Heart left ventricle (tissue), 16 donors: Measurements from ENCODE around the gene RLN3. TPM values are rescaled to one million over a fixed set of nuclear protein-coding genes. Genes with fewer than 3 reads are reported as not detected.

Experiments used
- ATAC-seq, 4 donors: fragments of 200-7000 bp; cut with Tn5 transposase; one replicate each; pipeline ENCODE4 v1.9.1; 2020 to 2022; ENCODE audit warnings: moderate library complexity in 4 of 4, mild to moderate bottlenecking in 3 of 4, moderate number of reproducible peaks in 1 of 4
- DNase-seq, 5 donors: peaks; one replicate each; pipeline ENCODE4 v3.0.0-alpha.2; 2020
- H3K27ac ChIP-seq, 12 donors: fragments of 200-600 bp; sonication (generic) in 4 of 12; one replicate each; pipeline versions ENCODE4 v1.5.0 to v1.8.0; 2016 to 2022; ENCODE audit warnings: mild to moderate bottlenecking in 2 of 12
- H3K27me3 ChIP-seq, 9 donors: fragments of 200-600 bp; sonication (generic) in 2 of 9; one replicate each; pipeline versions ENCODE4 v1.5.1 to v1.8.0; 2016 to 2022; ENCODE audit warnings: mild to moderate bottlenecking in 3 of 9
- H3K36me3 ChIP-seq, 9 donors: fragments of 200-600 bp; sonication (generic) in 2 of 9; one replicate each; pipeline versions ENCODE4 v1.5.0 to v1.8.0; 2018 to 2022; ENCODE audit warnings: mild to moderate bottlenecking in 2 of 9
- H3K4me1 ChIP-seq, 12 donors: fragments of 200-600 bp; sonication (generic) in 4 of 12; one replicate each; pipeline versions ENCODE4 v1.5.0 to v1.8.0; 2016 to 2022; ENCODE audit warnings: mild to moderate bottlenecking in 3 of 12
- H3K4me3 ChIP-seq, 12 donors: fragments of 200-600 bp; sonication (generic) in 4 of 12; one replicate each; pipeline versions ENCODE4 v1.5.0 to v1.8.0; 2017 to 2022; ENCODE audit warnings: mild to moderate bottlenecking in 9 of 12, moderate library complexity in 4 of 12
- H3K9me3 ChIP-seq, 12 donors: fragments of 200-600 bp; sonication (generic) in 4 of 12; one replicate each; pipeline versions ENCODE4 v1.5.0 to v1.8.0; 2016 to 2022; ENCODE audit warnings: mild to moderate bottlenecking in 1 of 12
- CTCF ChIP-seq, 12 donors: fragments of 200-600 bp; sonication (generic) in 4 of 12; IDR thresholded peaks; one replicate each; pipeline versions ENCODE4 v1.5.0 to v1.8.0; 2018 to 2022; ENCODE audit warnings: antibody characterized with exemption in 12 of 12, mild to moderate bottlenecking in 5 of 12
- POLR2A ChIP-seq, 2 donors: fragments of 450-650 bp; IDR thresholded peaks; one replicate each; pipeline ENCODE4 v1.6.1; 2017; ENCODE audit warnings: antibody characterized with exemption in 2 of 2, mild to moderate bottlenecking in 2 of 2, moderate library complexity in 2 of 2
- WGBS, 4 donors: extraction: QIAGEN DNeasy Blood & Tissue Kit in 2 of 4; methylation state at CpG; one replicate each; pipeline versions ENCODE4 v1.1.5 to v1.1.7; 2013 to 2018; 5-methylcytosine and 5-hydroxymethylcytosine counted together
- intact Hi-C, 10 donors: fragments of 100-400 bp; cut with DNase I; formaldehyde crosslinking; loops; one replicate each; pipeline versions ENCODE4 v1.11.1 to v1.14.2; 2022
- polyA plus RNA-seq, 2 donors: library from polyadenylated mRNA; stranded (reverse); fragments of 200-250 nt; gene quantifications; one replicate each; pipeline ENCODE4 v1.2.3, GENCODE V29; 2013
- total RNA-seq, 9 donors: library from RNA; depleted of rRNA in 2 of 9; stranded (reverse); fragments of >200 nt in 2 of 9; fragmentation: NEBNext Ultra II Directional in 3 of 9; extraction: Animal tissue kit (Norgen Biotek cat#: 25700) in 3 of 9; gene quantifications; one replicate each; pipeline versions ENCODE4 v1.1.0 to v1.2.4, GENCODE V29; 2016 to 2023
- donor health status: ischemic (EF 13 %, LVEDD 7.1; RV severe dilation, severe dysfunction).
- donor health status: healthy with polysubstance abuse.
- donor health status: DM: no; HTN: yes; CAD: no.
- donor health status: DM: no; HTN: no; CAD: no.
- donor health status: ischemic (EF 25% LVEDD 6.9; RV normal size, moderate dysfunction).
- donor health status: ischemic (EF 25% LVEDD 5.7; RV mildly dilated, moderate dysfunction).
- donor health status: healthy.
- donor health status: DM: yes; HTN: yes; CAD: no.
- donor health status: ischemic (EF 35%, LVEDD 5.7; RV mildly dilated, moderate dysfunction).
- donor health status: nonischemic (EF 11% LVEDD 7.7; RV severe dilation, severe dysfunction).
- donor health status: DM: yes; HTN: yes; CAD: no.
- donor health status: PGD.
- donor health status: ischemic (EF 29% LVEDD 5.4; RV normal size, mild dysfunction).
- donor health status: nonischemic (EF 23%, LVEDD 6.1; RV moderate dilation, normal function).

Gene RLN3
- total and polyA plus RNA-seq, 11 donors = not detected

- Histone ChIP-seq H3K4me1 (peaks cover 0 to 47% (median 32%) of the 10 kb centered on the region in 12 donors), H3K9me3 (peaks cover 0 to 10% (median 0%) of the 10 kb centered on the region in 12 donors), H3K4me3 (no peak overlapping the region), H3K27ac (peak overlapping the region in 1 of 12 donors; percentile 32), H3K27me3 (no peaks in the 10 kb centered on the region), H3K36me3 (peaks cover 0 to 16% (median 0%) of the 10 kb centered on the region in 9 donors)
- TF ChIP-seq POLR2A (IDR thresholded peaks at IDR 0.05) (no peak), CTCF (IDR thresholded peaks at IDR 0.05) (no peak)
- ATAC-seq = no peak
- intact Hi-C loops = loop anchor here in 4 of 10 donors (10.0 kb wide), 1 partner anchor 46 kb away; the partner anchor contains the start of gene DCAF15 (in 4 of the 4)
- peak in 1 of 5 donors; percentile 3 for DNase-seq
- WGBS, 4 donors = 82 to 86% (median 85%) methylated on average over 13 of the region's 13 CpGs
Measured at GRCh38 chr19:14000691-14001375, 27.1 kb upstream of the RLN3 start.

- intact Hi-C loops = loop anchor here in 4 of 10 donors (10.0 kb wide), 1 partner anchor 48 kb away; the partner anchor contains the start of gene DCAF15 (in 4 of the 4)
- Histone ChIP-seq H3K4me1 (peaks cover 0 to 52% (median 32%) of the 10 kb centered on the region in 12 donors), H3K36me3 (peaks cover 0 to 9% (median 0%) of the 10 kb centered on the region in 9 donors), H3K27ac (peak overlapping the region; percentile 22 to 100 (median 98)), H3K9me3 (peaks cover 0 to 10% (median 0%) of the 10 kb centered on the region in 12 donors), H3K27me3 (no peaks in the 10 kb centered on the region), H3K4me3 (no peak overlapping the region)
- 56 to 60% (median 57%) methylated on average over 10 to 13 of the region's 13 CpGs for WGBS, 4 donors
- DNase-seq (peak in 3 of 5 donors; percentile 20 to 40 (median 28)), ATAC-seq (no peak)
- TF ChIP-seq CTCF (IDR thresholded peaks at IDR 0.05) = no peak
- TF ChIP-seq POLR2A (IDR thresholded peaks at IDR 0.05) = no peak
Measured at GRCh38 chr19:14002571-14003250, 25.2 kb upstream of the RLN3 start.

GRCh38 chr19:14003251-14004055 lies 24.5 kb upstream of the RLN3 start:
- Histone ChIP-seq H3K4me3 (no peak overlapping the region), H3K27me3 (no peaks in the 10 kb centered on the region), H3K4me1 (peaks cover 0 to 52% (median 32%) of the 10 kb centered on the region in 12 donors), H3K27ac (peak overlapping the region; percentile 22 to 100 (median 98)), H3K9me3 (peaks cover 0 to 9% (median 0%) of the 10 kb centered on the region in 12 donors), H3K36me3 (peaks cover 0 to 7% (median 0%) of the 10 kb centered on the region in 9 donors)
- intact Hi-C loops = loop anchor here in 6 of 10 donors (2.0 to 10.0 kb wide), 2 partner anchors 49 to 51 kb away; partner anchors contain the start of gene DCAF15 (in 6 of the 6)
- DNase-seq = peak in 3 of 5 donors; percentile 28 to 36 (median 29)
- 27 to 35% (median 35%) methylated on average over 10 of the region's 10 CpGs for WGBS, 4 donors
- no peak for ATAC-seq
- no peak for TF ChIP-seq POLR2A (IDR thresholded peaks at IDR 0.05)

- H3K4me3 ChIP-seq = peak overlapping the region in 10 of 12 donors; percentile 63 to 99 (median 86)
- no peaks in the 10 kb centered on the region for H3K27me3 ChIP-seq
- WGBS, 4 donors = 14 to 23% (median 17%) methylated on average over 14 of the region's 14 CpGs
- TF ChIP-seq CTCF (IDR thresholded peaks at IDR 0.05) = no peak
- TF ChIP-seq POLR2A (IDR thresholded peaks at IDR 0.05) = no peak
- DNase-seq (peak; percentile 64 to 79 (median 73)), ATAC-seq (peak in 2 of 4 donors; percentile 10 to 34)
- H3K4me1 ChIP-seq = peaks cover 0 to 52% (median 32%) of the 10 kb centered on the region in 12 donors
- no peaks in the 10 kb centered on the region for H3K9me3 ChIP-seq
- H3K36me3 ChIP-seq = no peaks in the 10 kb centered on the region
- intact Hi-C loops = loop anchor here in 7 of 10 donors (2.0 to 10.0 kb wide), 3 partner anchors 50 to 52 kb away; partner anchors contain the start of gene DCAF15 (in 7 of the 7)
- H3K27ac ChIP-seq = peak overlapping the region; percentile 96 to 100 (median 98)
Measured at GRCh38 chr19:14004619-14005348, 23.2 kb upstream of the RLN3 start.
